Stimulated activated naive CD8-positive, alpha-beta T cell treated with anti-CD3 and anti-CD28 coated beads, Interleukin-15, Interleukin-2, amounts not matched to agents 100 U/mL and 50 U/mL, for 24 hours (primary cell): ENCODE results near the gene IPMK.

ENCODE experiments used
- ATAC-seq: fragments of 150-1000 bp; cut with Tn5 transposase; one replicate; pipeline ENCODE4 v1.10.0; 2021
- DNase-seq: peaks from one replicate; pipeline ENCODE4 v3.0.0; 2021

Gene IPMK

DNA sequence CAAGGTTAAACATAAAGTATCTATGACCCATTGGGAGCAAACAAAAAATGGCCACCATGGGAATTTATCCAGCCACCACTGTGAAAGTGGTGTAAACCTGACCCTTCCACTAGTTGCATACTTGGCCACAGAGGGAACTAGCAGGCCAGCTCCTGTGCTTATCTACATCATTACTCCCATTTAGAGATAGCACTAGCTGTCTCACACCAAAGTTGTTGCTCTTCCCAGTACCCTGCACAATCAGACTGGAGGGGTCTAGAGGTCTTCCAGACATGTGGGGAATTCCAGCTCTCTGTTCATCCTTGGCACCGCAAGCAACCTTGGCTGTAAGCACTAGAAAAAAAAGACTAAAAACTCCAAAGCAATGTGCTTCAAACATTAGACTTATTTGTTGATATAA, 113.9 kb downstream of the IPMK start:
- DNase-seq: no peak

DNA sequence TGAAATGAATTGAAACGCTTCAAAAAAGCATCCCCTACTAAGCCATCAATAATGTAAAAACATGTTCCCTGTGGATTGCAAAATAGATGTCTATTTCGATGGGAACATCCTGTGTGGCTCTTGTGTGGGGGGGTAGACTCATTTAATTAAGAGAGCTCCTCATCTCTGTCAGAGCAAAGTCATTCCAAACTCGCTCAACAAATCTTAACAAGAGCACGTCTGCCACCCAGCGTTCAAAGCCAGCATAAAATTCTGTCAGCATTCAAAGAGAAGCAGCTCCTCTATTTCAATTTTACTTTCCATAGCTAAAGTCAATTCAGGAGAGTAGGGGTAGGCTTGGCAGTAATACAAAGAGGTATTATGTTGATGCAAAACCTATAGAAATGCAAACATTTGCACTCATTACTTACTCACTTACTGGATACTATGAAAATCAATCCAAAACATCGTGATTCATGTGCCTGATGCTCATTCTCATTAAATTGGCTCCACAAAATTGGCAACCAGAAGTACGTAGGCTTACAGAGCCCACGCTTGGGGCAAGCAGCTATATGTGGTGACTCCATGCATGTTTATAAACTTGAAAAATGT, 114.9 kb downstream of the IPMK start:
- DNase-seq (peak; percentile 41), ATAC-seq (peak; percentile 36)

More for the DNA sequence above, 113.9 kb downstream of the IPMK start:
- ATAC-seq: no peak

DNA sequence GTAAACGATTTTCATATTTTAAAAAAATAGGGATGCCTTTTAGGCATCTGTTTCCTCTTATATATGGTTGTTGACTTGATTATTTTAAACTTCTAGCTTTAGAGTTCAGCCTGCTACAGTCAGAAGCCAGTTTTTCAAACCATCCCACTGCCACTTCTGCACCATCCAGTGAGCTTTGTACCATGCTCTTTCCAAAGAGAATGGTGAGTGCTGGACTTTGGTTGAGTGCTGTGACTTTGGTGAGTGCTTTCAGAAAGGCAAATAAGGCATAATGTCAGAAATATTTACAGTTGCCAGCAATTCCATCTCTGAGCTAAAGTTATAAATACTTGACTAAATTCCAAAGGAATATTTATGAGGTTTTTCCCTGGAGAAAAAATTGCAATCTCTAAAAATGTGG, 117.4 kb downstream of the IPMK start:
- DNase-seq (no peak), ATAC-seq (no peak)

DNA sequence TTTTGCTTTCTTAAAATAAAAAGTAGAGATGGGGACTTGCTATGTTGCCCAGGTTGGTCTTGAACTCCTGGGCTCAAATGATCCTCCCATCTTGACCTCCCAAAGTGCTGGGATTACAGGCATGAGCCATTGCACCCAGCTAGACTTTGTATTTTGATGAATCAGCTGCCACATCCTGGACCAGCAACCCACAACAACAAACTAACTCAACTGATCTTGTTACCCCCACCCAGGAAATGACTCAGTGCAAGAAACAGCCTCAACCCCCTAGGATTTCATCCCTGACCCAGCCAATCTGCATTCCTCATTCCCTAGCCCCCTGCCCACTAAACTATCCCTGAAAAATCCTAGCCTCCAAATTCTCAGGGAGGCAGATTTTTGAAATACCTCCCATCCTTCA, 123.8 kb downstream of the IPMK start:
- no peak for ATAC-seq
- no peak for DNase-seq
